GM23248 (cell line): ENCODE results near the gene TEAD1. TPM values are rescaled to one million over a fixed set of nuclear protein-coding genes. Genes with fewer than 3 reads are reported as not detected.

ENCODE experiments used
- DNase-seq: peaks from one replicate; pipeline ENCODE4 v3.0.0-alpha.2; 2015
- H2AFZ ChIP-seq: fragments of 200-600 bp; sonication (generic); 2 replicates; pipeline ENCODE4 v1.6.1; 2016; ENCODE audit warnings: antibody characterized with exemption
- H3F3A ChIP-seq: fragments of 200-600 bp; sonication (generic); 2 replicates; pipeline ENCODE4 v1.6.1; 2016; ENCODE audit warnings: mild to moderate bottlenecking, antibody characterized with exemption, mixed run types; ENCODE audit not compliant: insufficient read depth
- H3K27ac ChIP-seq: fragments of 200-600 bp; sonication (generic); 2 replicates; pipeline ENCODE4 v1.5.1; 2016; ENCODE audit warnings: mild to moderate bottlenecking
- H3K27me3 ChIP-seq: fragments of 200-600 bp; sonication (generic); replicated peaks from 2 replicates; pipeline ENCODE4 v1.6.1; 2016; ENCODE audit warnings: mild to moderate bottlenecking; ENCODE audit not compliant: insufficient read depth
- H3K36me3 ChIP-seq: fragments of 200-600 bp; sonication (generic); 2 replicates; pipeline ENCODE4 v1.6.1; 2016; ENCODE audit warnings: low read depth, mild to moderate bottlenecking
- H3K4me1 ChIP-seq: fragments of 200-600 bp; sonication (generic); 2 replicates; pipeline ENCODE4 v1.6.1; 2016; ENCODE audit warnings: mild to moderate bottlenecking; ENCODE audit not compliant: insufficient read depth
- H3K4me2 ChIP-seq: fragments of 200-600 bp; sonication (generic); one replicate; pipeline ENCODE4 v1.6.1; 2016; ENCODE audit warnings: mild to moderate bottlenecking; ENCODE audit not compliant: unreplicated experiment
- H3K4me3 ChIP-seq: fragments of 200-600 bp; sonication (generic); 2 replicates; pipeline ENCODE4 v1.5.1; 2016; ENCODE audit warnings: mild to moderate bottlenecking
- H3K79me2 ChIP-seq: fragments of 200-600 bp; sonication (generic); 2 replicates; pipeline ENCODE4 v1.6.1; 2016; ENCODE audit warnings: mild to moderate bottlenecking; ENCODE audit not compliant: insufficient read depth
- H3K9ac ChIP-seq: fragments of 200-600 bp; sonication (generic); 2 replicates; pipeline ENCODE4 v1.6.1; 2016; ENCODE audit warnings: mild to moderate bottlenecking
- H3K9me2 ChIP-seq: fragments of 200-600 bp; sonication (generic); 2 replicates; pipeline ENCODE4 v1.6.1; 2016; ENCODE audit warnings: mixed run types, mild to moderate bottlenecking, moderate library complexity; ENCODE audit not compliant: insufficient read depth
- H3K9me3 ChIP-seq: fragments of 200-600 bp; sonication (generic); one replicate; pipeline ENCODE4 v1.6.1; 2017; ENCODE audit warnings: low read depth
- H4K20me1 ChIP-seq: fragments of 200-600 bp; sonication (generic); 2 replicates; pipeline ENCODE4 v1.6.0; 2016; ENCODE audit not compliant: insufficient read depth
- EZH2 ChIP-seq: fragments of 200-600 bp; sonication (generic); IDR thresholded peaks from 2 replicates; pipeline ENCODE4 v1.6.1; 2018; ENCODE audit warnings: antibody characterized with exemption, mild to moderate bottlenecking; ENCODE audit not compliant: insufficient read depth, poor library complexity, severe bottlenecking
- EZH2phosphoT487 ChIP-seq: fragments of 200-600 bp; sonication (generic); IDR thresholded peaks from 2 replicates; pipeline ENCODE4 v1.6.1; 2018; ENCODE audit warnings: antibody characterized with exemption, moderate library complexity, mild to moderate bottlenecking, low read depth; ENCODE audit not compliant: insufficient read depth
- WGBS, 2 experiments: methylation state at CpG; one replicate each; pipeline ENCODE4 v1.1.6; 2015 to 2017; ENCODE audit warnings: low lambda C conversion rate in 2 of 2, low coverage in 1 of 2; ENCODE audit errors: missing lambda C conversion rate in 2 of 2; 5-methylcytosine and 5-hydroxymethylcytosine counted together
- in situ Hi-C: fragments of 300-500 bp; cut with MboI; formaldehyde crosslinking; loops from 2 replicates; pipeline ENCODE4 v1.15.0; 2020
- polyA plus RNA-seq: library from polyadenylated mRNA; unstranded; fragments of >200 nt; fragmentation: Nextera tagmentation; extraction: Ambion mirVana; gene quantifications from 2 replicates; pipeline ENCODE4 v1.2.1, GENCODE V29; 2016
- total RNA-seq: library from RNA; depleted of rRNA; stranded (reverse); fragments of >200 nt; shearing (Covaris generic); gene quantifications from 2 replicates; pipeline ENCODE4 v1.2.3, GENCODE V29; 2014

The TEAD1 gene
- total and polyA plus RNA-seq, 2 experiments from 2014 or later: 52.3 to 144 TPM

GRCh38 chr11:12950670-12951069 is 276.4 kb downstream of the TEAD1 start:
- in situ Hi-C loops: no loop called here
- 37 to 62% methylated on average over 1 of the region's 1 CpG for WGBS, 2 experiments
- peak; percentile 30 for DNase-seq

GRCh38 chr11:12951376-12951775 is 277.2 kb downstream of the TEAD1 start:
- H3F3A ChIP-seq: peaks cover 31% of the 10 kb centered on the region
- no peak for DNase-seq
- H2AFZ ChIP-seq: no peak overlapping the region
- H3K79me2 ChIP-seq: no peaks in the 10 kb centered on the region
- H4K20me1 ChIP-seq: no peaks in the 10 kb centered on the region
- 89 to 93% methylated on average over 1 of the region's 1 CpG for WGBS, 2 experiments
- in situ Hi-C loops: no loop called here
- no peaks in the 10 kb centered on the region for H3K4me1 ChIP-seq
- H3K4me2 ChIP-seq: no peak overlapping the region
- no peak overlapping the region for H3K9ac ChIP-seq
- no peak for TF ChIP-seq EZH2phosphoT487
- no peak for TF ChIP-seq EZH2
- H3K9me2 ChIP-seq: no peaks in the 10 kb centered on the region
- H3K36me3 ChIP-seq: no peaks in the 10 kb centered on the region
- H3K27me3 ChIP-seq: no peaks in the 10 kb centered on the region
- no peak overlapping the region for H3K4me3 ChIP-seq
- no peak overlapping the region for H3K27ac ChIP-seq
- H3K9me3 ChIP-seq: no peaks in the 10 kb centered on the region

More at GRCh38 chr11:12950670-12951069, 276.4 kb downstream of the TEAD1 start:
- Histone ChIP-seq H4K20me1 (no peaks in the 10 kb centered on the region), H3K27me3 (no peaks in the 10 kb centered on the region), H3K27ac (no peak overlapping the region), H3K9me2 (no peaks in the 10 kb centered on the region), H3K9me3 (no peaks in the 10 kb centered on the region), H2AFZ (no peak overlapping the region), H3F3A (peaks cover 38% of the 10 kb centered on the region), H3K4me3 (no peak overlapping the region), H3K9ac (no peak overlapping the region), H3K36me3 (peaks cover under 1% of the 10 kb centered on the region; the same call in 1 of the 2 replicates), H3K79me2 (no peaks in the 10 kb centered on the region), H3K4me1 (no peaks in the 10 kb centered on the region), H3K4me2 (no peak overlapping the region)
- TF ChIP-seq EZH2phosphoT487 (no peak), EZH2 (no peak)

GRCh38 chr11:12952094-12952493 is 277.9 kb downstream of the TEAD1 start:
- Histone ChIP-seq H3F3A (peaks cover 24% of the 10 kb centered on the region), H4K20me1 (no peaks in the 10 kb centered on the region), H3K9me3 (no peaks in the 10 kb centered on the region), H3K27me3 (no peaks in the 10 kb centered on the region), H2AFZ (no peak overlapping the region), H3K9ac (no peak overlapping the region), H3K9me2 (no peaks in the 10 kb centered on the region), H3K27ac (no peak overlapping the region), H3K36me3 (no peaks in the 10 kb centered on the region), H3K4me2 (no peak overlapping the region), H3K79me2 (no peaks in the 10 kb centered on the region), H3K4me1 (no peaks in the 10 kb centered on the region), H3K4me3 (no peak overlapping the region)
- in situ Hi-C loops: no loop called here
- DNase-seq: no peak
- TF ChIP-seq EZH2phosphoT487: no peak
- TF ChIP-seq EZH2: no peak

- H3F3A ChIP-seq: no peaks in the 10 kb centered on the region
- in situ Hi-C loops: no loop called here
- no peaks in the 10 kb centered on the region for H4K20me1 ChIP-seq
- H3K27ac ChIP-seq: no peak overlapping the region
- no peak for DNase-seq
- TF ChIP-seq EZH2phosphoT487 (no peak), EZH2 (no peak)
- no peak overlapping the region for H3K9ac ChIP-seq
- H3K27me3 ChIP-seq: no peaks in the 10 kb centered on the region
- H3K9me2 ChIP-seq: no peaks in the 10 kb centered on the region
- no peaks in the 10 kb centered on the region for H3K79me2 ChIP-seq
- H3K9me3 ChIP-seq: no peaks in the 10 kb centered on the region
- no peaks in the 10 kb centered on the region for H3K4me1 ChIP-seq
- 95 to 98% methylated on average over 3 of the region's 3 CpGs for WGBS, 2 experiments
- H3K36me3 ChIP-seq: no peaks in the 10 kb centered on the region
- no peak overlapping the region for H2AFZ ChIP-seq
- no peak overlapping the region for H3K4me2 ChIP-seq
- no peak overlapping the region for H3K4me3 ChIP-seq
Measured at GRCh38 chr11:12958986-12959385, 284.8 kb downstream of the TEAD1 start.

- Histone ChIP-seq H3K4me1 (peaks cover 3% of the 10 kb centered on the region; the same call in 1 of the 2 replicates), H4K20me1 (no peaks in the 10 kb centered on the region), H3K9ac (no peak overlapping the region), H3K27ac (no peak overlapping the region), H3F3A (no peaks in the 10 kb centered on the region), H3K4me3 (no peak overlapping the region), H3K4me2 (no peak overlapping the region), H3K79me2 (no peaks in the 10 kb centered on the region), H3K9me2 (no peaks in the 10 kb centered on the region), H3K9me3 (no peaks in the 10 kb centered on the region), H3K27me3 (no peaks in the 10 kb centered on the region), H3K36me3 (no peaks in the 10 kb centered on the region), H2AFZ (no peak overlapping the region)
- TF ChIP-seq EZH2 (no peak), EZH2phosphoT487 (no peak)
- peak; percentile 39 for DNase-seq
- 25 to 37% methylated on average over 2 of the region's 2 CpGs for WGBS, 2 experiments
- in situ Hi-C loops: loop anchor here (5.0 to 10.0 kb wide), 2 partner anchors 191 to 383 kb away; no protein-coding TSS in a partner anchor
Measured at GRCh38 chr11:12961615-12962014, 287.4 kb downstream of the TEAD1 start.
